Measurements from ENCODE around the gene C6orf52. TPM values are rescaled to one million over a fixed set of nuclear protein-coding genes. Genes with fewer than 3 reads are reported as not detected.

The C6orf52 gene
- total RNA-seq, 4 donors from 2014 or later = 2.8 TPM; not detected in 3

- no peak for DNase-seq
- Histone ChIP-seq H3K27me3 (no peaks in the 10 kb centered on the region), H3K4me3 (no peak overlapping the region), H3K4me1 (no peaks in the 10 kb centered on the region), H3K36me3 (no peaks in the 10 kb centered on the region), H3K27ac (no peak overlapping the region), H3K9me3 (no peaks in the 10 kb centered on the region)
- TF ChIP-seq, protein P1, sequence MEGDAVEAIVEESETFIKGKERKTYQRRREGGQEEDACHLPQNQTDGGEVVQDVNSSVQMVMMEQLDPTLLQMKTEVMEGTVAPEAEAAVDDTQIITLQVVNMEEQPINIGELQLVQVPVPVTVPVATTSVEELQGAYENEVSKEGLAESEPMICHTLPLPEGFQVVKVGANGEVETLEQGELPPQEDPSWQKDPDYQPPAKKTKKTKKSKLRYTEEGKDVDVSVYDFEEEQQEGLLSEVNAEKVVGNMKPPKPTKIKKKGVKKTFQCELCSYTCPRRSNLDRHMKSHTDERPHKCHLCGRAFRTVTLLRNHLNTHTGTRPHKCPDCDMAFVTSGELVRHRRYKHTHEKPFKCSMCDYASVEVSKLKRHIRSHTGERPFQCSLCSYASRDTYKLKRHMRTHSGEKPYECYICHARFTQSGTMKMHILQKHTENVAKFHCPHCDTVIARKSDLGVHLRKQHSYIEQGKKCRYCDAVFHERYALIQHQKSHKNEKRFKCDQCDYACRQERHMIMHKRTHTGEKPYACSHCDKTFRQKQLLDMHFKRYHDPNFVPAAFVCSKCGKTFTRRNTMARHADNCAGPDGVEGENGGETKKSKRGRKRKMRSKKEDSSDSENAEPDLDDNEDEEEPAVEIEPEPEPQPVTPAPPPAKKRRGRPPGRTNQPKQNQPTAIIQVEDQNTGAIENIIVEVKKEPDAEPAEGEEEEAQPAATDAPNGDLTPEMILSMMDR (IDR thresholded peaks at IDR 0.05 in 4 of 5, conservative IDR thresholded peaks at IDR 0.05 in 1 of 5) = no peak
- no peak for TF ChIP-seq POLR2A (IDR thresholded peaks at IDR 0.05)
- in situ Hi-C loops (cut with MboI; ENCODE audit: low sequenced_read_pairs in 4 of 4) = no loop called here
- ATAC-seq = no peak
- intact Hi-C loops (cut with DNase I; ENCODE audit: low total_unique reads) = no loop called here
Observed at GRCh38 chr6:10643201-10643651, 51.2 kb downstream of the C6orf52 start.

- intact Hi-C loops (cut with DNase I; ENCODE audit: low total_unique reads) = no loop called here
- Histone ChIP-seq H3K4me1 (no peaks in the 10 kb centered on the region), H3K4me3 (no peak overlapping the region), H3K27me3 (no peaks in the 10 kb centered on the region), H3K36me3 (no peaks in the 10 kb centered on the region), H3K9me3 (no peaks in the 10 kb centered on the region), H3K27ac (no peak overlapping the region)
- in situ Hi-C loops (cut with MboI; ENCODE audit: low sequenced_read_pairs in 4 of 4) = no loop called here
- TF ChIP-seq, protein P1 (IDR thresholded peaks at IDR 0.05 in 4 of 5, conservative IDR thresholded peaks at IDR 0.05 in 1 of 5) = no peak
- TF ChIP-seq POLR2A (IDR thresholded peaks at IDR 0.05) = no peak
- DNase-seq (no peak), ATAC-seq (no peak)
Observed at GRCh38 chr6:10641528-10641927, 52.9 kb downstream of the C6orf52 start.

DNA sequence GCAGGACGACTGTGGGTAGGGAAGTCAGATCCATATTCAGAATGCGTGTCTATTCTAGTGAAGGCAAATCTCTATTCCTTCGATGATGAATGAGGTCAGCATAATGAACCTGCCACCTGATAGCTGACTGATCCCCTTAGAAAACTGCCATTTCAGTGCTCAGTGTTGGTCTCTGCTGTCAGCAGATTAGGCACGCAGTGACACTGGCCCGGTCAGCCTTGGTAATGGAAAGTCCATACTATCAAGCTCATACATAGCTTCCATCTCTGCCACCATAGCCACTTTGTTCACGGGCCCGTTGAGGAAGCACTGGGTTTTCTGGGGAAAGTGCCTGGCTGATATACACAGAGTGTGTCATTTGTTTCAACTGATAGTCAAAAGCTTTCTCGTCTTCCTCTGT is 54.0 kb downstream of the C6orf52 start:
- H3K36me3 ChIP-seq = no peaks in the 10 kb centered on the region
- intact Hi-C loops (cut with DNase I; ENCODE audit: low total_unique reads) (no loop called here), in situ Hi-C loops (cut with MboI; ENCODE audit: low sequenced_read_pairs in 4 of 4) (no loop called here)
- TF ChIP-seq, protein P1 (IDR thresholded peaks at IDR 0.05 in 4 of 5, conservative IDR thresholded peaks at IDR 0.05 in 1 of 5) = no peak
- TF ChIP-seq POLR2A (IDR thresholded peaks at IDR 0.05) = no peak
- ATAC-seq (no peak), DNase-seq (no peak)
- H3K4me1 ChIP-seq = no peaks in the 10 kb centered on the region
- H3K27ac ChIP-seq = no peak overlapping the region
- no peaks in the 10 kb centered on the region for H3K27me3 ChIP-seq
- no peaks in the 10 kb centered on the region for H3K9me3 ChIP-seq
- H3K4me3 ChIP-seq = no peak overlapping the region

GRCh38 chr6:10633216-10633615 is 61.2 kb downstream of the C6orf52 start:
- intact Hi-C loops (cut with DNase I; ENCODE audit: low total_unique reads) = no loop called here
- Histone ChIP-seq H3K36me3 (no peaks in the 10 kb centered on the region), H3K4me1 (no peaks in the 10 kb centered on the region), H3K27ac (no peak overlapping the region), H3K9me3 (no peaks in the 10 kb centered on the region), H3K4me3 (no peak overlapping the region), H3K27me3 (no peaks in the 10 kb centered on the region)
- DNase-seq (no peak), ATAC-seq (no peak)
- no peak for TF ChIP-seq POLR2A (IDR thresholded peaks at IDR 0.05)
- TF ChIP-seq, protein P1 (IDR thresholded peaks at IDR 0.05 in 4 of 5, conservative IDR thresholded peaks at IDR 0.05 in 1 of 5) = no peak
- in situ Hi-C loops (cut with MboI; ENCODE audit: low sequenced_read_pairs in 4 of 4) = no loop called here

GRCh38 chr6:10630178-10630577 is 64.2 kb downstream of the C6orf52 start:
- Histone ChIP-seq H3K27me3 (no peaks in the 10 kb centered on the region), H3K36me3 (no peaks in the 10 kb centered on the region), H3K27ac (no peak overlapping the region), H3K9me3 (no peaks in the 10 kb centered on the region), H3K4me1 (no peaks in the 10 kb centered on the region), H3K4me3 (no peak overlapping the region)
- in situ Hi-C loops (cut with MboI; ENCODE audit: low sequenced_read_pairs in 4 of 4) (no loop called here), intact Hi-C loops (cut with DNase I; ENCODE audit: low total_unique reads) (no loop called here)
- ATAC-seq (no peak), DNase-seq (no peak)
- no peak for TF ChIP-seq POLR2A (IDR thresholded peaks at IDR 0.05)
- TF ChIP-seq, protein P1 (IDR thresholded peaks at IDR 0.05 in 4 of 5, conservative IDR thresholded peaks at IDR 0.05 in 1 of 5) = no peak
